GM12801 (cell line): ENCODE results near the gene GJA1.

ENCODE experiments used
- CTCF ChIP-seq: IDR thresholded peaks from one replicate; pipeline ENCODE4 v1.5.1; 2011; ENCODE audit warnings: control low read depth; ENCODE audit not compliant: insufficient read length; ENCODE audit errors: extremely low read depth

The GJA1 gene

GRCh38 chr6:121405306-121405705 lies 30.1 kb upstream of the GJA1 start:
- TF ChIP-seq CTCF = no peak

GRCh38 chr6:121408321-121408720 lies 27.1 kb upstream of the GJA1 start:
- no peak for TF ChIP-seq CTCF

- no peak for TF ChIP-seq CTCF
These were observed 21.6 kb upstream of the GJA1 start for GRCh38 chr6:121413879-121414278.

- TF ChIP-seq CTCF = no peak
These were observed 17.1 kb upstream of the GJA1 start for GRCh38 chr6:121418346-121418745.

GRCh38 chr6:121426686-121427085 lies 8.8 kb upstream of the GJA1 start:
- no peak for TF ChIP-seq CTCF

DNA sequence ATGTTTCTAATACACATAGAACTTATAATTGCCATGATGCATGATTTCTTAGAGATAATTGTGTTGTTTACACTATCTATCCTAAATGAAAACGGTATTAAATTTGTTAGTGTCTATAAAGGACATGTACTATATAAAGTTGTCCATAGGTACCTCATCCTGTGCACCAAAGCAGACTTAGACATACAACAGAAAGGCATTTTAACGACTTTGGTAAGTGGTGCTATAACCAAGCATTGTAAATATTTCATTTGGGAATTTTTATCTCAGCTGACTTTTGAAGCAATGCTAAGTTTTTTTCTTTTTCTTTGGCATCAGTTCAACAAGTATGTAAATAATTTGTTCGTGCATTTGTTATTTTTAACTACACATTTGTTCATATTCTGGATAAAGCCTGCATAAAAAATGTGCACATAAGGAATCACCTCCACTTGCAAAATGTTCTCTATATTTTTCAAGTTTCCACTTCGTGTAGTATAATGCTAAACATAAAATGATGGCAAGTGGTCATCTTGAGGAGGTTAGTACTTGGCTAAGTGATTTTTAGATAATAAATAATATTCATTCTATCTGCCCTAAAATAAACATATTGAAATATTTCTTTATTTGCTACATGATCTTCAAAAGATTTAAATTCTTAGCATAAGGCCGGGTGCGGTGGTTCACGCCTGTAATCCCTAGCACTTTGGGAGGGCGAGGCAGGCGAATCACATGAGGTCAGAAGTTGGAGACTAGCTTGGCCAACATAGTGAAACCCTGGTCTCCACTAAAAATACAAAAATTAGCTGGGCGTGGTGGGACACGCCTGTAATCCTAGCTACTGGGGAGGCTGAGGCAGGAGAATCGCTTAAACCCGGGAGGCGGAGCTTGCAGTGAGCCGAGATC lies 6.3 kb upstream of the GJA1 start:
- TF ChIP-seq CTCF = no peak

DNA sequence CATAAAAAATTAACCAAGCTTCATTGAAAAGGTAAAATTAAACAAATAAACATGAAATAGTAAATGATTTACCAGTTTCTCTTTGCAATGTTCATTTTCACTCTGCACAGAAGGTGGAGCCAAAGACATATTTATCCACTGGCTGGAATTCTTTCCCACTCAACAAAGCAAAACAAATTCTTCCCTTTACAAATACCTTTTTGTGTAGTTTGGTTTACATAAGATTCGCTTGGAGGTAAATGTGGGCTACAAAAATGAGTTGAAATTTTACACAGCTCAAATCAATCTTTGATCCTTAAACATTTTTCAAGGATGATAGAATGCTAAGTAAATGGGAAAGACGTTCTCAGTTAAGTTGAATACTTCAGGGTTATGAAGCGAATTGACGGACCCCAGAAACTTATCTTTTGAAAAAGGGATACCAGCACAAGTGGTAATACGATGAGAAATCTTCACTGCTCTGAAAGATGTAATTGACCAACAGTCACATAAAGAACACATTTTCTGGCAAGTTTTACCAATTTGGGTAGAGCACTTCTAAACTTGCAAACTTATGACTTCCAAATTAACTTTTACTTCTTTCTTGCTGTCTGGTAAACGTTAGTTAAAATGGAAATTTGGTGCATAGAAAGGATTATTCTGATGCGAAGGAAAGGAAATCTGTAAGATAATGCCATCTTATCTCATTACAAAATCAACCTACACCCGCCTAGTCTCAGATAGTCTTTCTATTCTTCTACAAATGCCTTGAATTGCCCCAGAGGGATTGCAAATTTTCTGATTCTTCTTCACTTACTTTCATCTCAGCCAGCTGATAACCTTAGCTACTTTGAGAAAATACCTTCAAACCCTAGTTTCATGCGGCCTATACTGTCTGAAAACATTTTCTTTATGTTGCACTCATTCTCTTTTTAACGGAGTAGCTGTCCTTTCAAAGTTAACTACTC lies 4.7 kb upstream of the GJA1 start:
- no peak for TF ChIP-seq CTCF
